Activated T-helper 1 cell treated with Interleukin-2 at 50 U/mL for 16 hours (primary cell): ENCODE measurements around the gene ATP5F1E.

Experiments used
- DNase-seq: peaks from one replicate; pipeline ENCODE4 v3.0.0-alpha.2; 2020; ENCODE audit warnings: low read depth

Gene ATP5F1E

GRCh38 chr20:59032023-59032712, at the start of gene ATP5F1E:
Gene ATP5F1E (minus strand): TSS chr20:59032335. CDS start chr20:59032251, 84 bp downstream.
- DNase-seq: peak; percentile 97

- DNase-seq: no peak
Observed at GRCh38 chr20:59081036-59081435, 48.9 kb upstream of the ATP5F1E start.

- DNase-seq: no peak
Observed at GRCh38 chr20:59078231-59078630, 46.1 kb upstream of the ATP5F1E start.

GRCh38 chr20:59077705-59078104, 45.6 kb upstream of the ATP5F1E start:
- DNase-seq: no peak

- DNase-seq: no peak
Observed at GRCh38 chr20:59075934-59076508, 43.9 kb upstream of the ATP5F1E start.

- no peak for DNase-seq
Observed at GRCh38 chr20:59074456-59074855, 42.3 kb upstream of the ATP5F1E start.

GRCh38 chr20:59073582-59073981, 41.4 kb upstream of the ATP5F1E start:
- no peak for DNase-seq

GRCh38 chr20:59071216-59071615, 39.1 kb upstream of the ATP5F1E start:
- no peak for DNase-seq

GRCh38 chr20:59069026-59069425, 36.9 kb upstream of the ATP5F1E start:
- no peak for DNase-seq

- no peak for DNase-seq
Observed at GRCh38 chr20:59068534-59068933, 36.4 kb upstream of the ATP5F1E start.

GRCh38 chr20:59064214-59064722, 32.1 kb upstream of the ATP5F1E start:
- DNase-seq: no peak

- DNase-seq: no peak
Observed at GRCh38 chr20:59063358-59064213, 31.5 kb upstream of the ATP5F1E start.

- no peak for DNase-seq
Observed at GRCh38 chr20:59062081-59062480, 29.9 kb upstream of the ATP5F1E start.

- DNase-seq: no peak
Observed at GRCh38 chr20:59055302-59055701, 23.2 kb upstream of the ATP5F1E start.

GRCh38 chr20:59051666-59052185, 19.6 kb upstream of the ATP5F1E start:
- DNase-seq: no peak

GRCh38 chr20:59050437-59050836, 18.3 kb upstream of the ATP5F1E start:
- no peak for DNase-seq

- DNase-seq: no peak
Observed at GRCh38 chr20:59048681-59049030, 16.5 kb upstream of the ATP5F1E start.

- no peak for DNase-seq
Observed at GRCh38 chr20:59047938-59048680, 16.0 kb upstream of the ATP5F1E start.

GRCh38 chr20:59046862-59047261, 14.7 kb upstream of the ATP5F1E start:
- no peak for DNase-seq

- DNase-seq: no peak
Observed at GRCh38 chr20:59044796-59045195, 12.7 kb upstream of the ATP5F1E start.

GRCh38 chr20:59044295-59044694, 12.2 kb upstream of the ATP5F1E start:
- DNase-seq: no peak

GRCh38 chr20:59043698-59044097, 11.6 kb upstream of the ATP5F1E start:
- DNase-seq: no peak
